Neural cell (in vitro differentiated cells): ENCODE measurements around the gene FXYD6.

ENCODE experiments used
- EP300 ChIP-seq: fragments of 450-650 bp; conservative IDR thresholded peaks from 2 replicates; pipeline ENCODE4 v1.6.1; 2014; ENCODE audit warnings: antibody characterized with exemption, mild to moderate bottlenecking, moderate library complexity; ENCODE audit not compliant: poor library complexity, severe bottlenecking
- EZH2 ChIP-seq: fragments of 200-600, 300-800 bp; shearing (Covaris generic), sonication (generic); IDR thresholded peaks from 2 replicates; pipeline ENCODE4 v1.6.1; 2014; ENCODE audit warnings: antibody characterized with exemption, low read length, borderline replicate concordance, mild to moderate bottlenecking; ENCODE audit not compliant: insufficient read depth, poor library complexity, severe bottlenecking
- POLR2AphosphoS5 ChIP-seq: IDR thresholded peaks from 2 replicates; pipeline ENCODE4 v1.6.1; 2012
- TF ChIP-seq, protein P1 (sequence below): fragments of 450-650 bp; IDR thresholded peaks from 2 replicates; pipeline ENCODE4 v1.5.1; 2014; ENCODE audit warnings: antibody characterized with exemption, mild to moderate bottlenecking, moderate library complexity; ENCODE audit not compliant: poor library complexity, severe bottlenecking
- TF ChIP-seq, protein P2 (sequence below): IDR thresholded peaks from 2 replicates; pipeline ENCODE4 v1.6.1; 2012; ENCODE audit warnings: borderline replicate concordance

DNA sequence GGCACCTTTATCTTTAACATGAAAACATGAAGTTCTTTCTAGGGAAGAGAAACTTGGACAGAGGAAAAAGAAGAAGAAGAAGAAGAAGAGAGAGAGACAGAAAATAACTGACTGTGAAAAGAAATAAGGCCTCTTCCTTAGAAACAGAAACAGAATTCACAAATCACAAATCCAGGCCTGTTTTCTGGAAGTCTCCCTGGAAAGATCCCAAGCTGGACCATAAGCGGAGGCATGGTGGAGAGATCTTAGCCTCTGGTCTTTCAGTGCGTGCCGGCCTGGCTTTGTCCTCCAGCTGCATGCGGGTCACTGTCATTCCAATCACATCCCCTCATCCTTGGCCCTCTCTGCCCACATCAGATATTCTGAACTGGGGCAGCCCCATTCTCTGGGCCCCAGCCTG, 6.9 kb downstream of the FXYD6 start:
- TF ChIP-seq POLR2AphosphoS5, result no peak
- TF ChIP-seq, protein P1, sequence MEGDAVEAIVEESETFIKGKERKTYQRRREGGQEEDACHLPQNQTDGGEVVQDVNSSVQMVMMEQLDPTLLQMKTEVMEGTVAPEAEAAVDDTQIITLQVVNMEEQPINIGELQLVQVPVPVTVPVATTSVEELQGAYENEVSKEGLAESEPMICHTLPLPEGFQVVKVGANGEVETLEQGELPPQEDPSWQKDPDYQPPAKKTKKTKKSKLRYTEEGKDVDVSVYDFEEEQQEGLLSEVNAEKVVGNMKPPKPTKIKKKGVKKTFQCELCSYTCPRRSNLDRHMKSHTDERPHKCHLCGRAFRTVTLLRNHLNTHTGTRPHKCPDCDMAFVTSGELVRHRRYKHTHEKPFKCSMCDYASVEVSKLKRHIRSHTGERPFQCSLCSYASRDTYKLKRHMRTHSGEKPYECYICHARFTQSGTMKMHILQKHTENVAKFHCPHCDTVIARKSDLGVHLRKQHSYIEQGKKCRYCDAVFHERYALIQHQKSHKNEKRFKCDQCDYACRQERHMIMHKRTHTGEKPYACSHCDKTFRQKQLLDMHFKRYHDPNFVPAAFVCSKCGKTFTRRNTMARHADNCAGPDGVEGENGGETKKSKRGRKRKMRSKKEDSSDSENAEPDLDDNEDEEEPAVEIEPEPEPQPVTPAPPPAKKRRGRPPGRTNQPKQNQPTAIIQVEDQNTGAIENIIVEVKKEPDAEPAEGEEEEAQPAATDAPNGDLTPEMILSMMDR, result no peak
- no peak for TF ChIP-seq EZH2
- TF ChIP-seq, protein P2, sequence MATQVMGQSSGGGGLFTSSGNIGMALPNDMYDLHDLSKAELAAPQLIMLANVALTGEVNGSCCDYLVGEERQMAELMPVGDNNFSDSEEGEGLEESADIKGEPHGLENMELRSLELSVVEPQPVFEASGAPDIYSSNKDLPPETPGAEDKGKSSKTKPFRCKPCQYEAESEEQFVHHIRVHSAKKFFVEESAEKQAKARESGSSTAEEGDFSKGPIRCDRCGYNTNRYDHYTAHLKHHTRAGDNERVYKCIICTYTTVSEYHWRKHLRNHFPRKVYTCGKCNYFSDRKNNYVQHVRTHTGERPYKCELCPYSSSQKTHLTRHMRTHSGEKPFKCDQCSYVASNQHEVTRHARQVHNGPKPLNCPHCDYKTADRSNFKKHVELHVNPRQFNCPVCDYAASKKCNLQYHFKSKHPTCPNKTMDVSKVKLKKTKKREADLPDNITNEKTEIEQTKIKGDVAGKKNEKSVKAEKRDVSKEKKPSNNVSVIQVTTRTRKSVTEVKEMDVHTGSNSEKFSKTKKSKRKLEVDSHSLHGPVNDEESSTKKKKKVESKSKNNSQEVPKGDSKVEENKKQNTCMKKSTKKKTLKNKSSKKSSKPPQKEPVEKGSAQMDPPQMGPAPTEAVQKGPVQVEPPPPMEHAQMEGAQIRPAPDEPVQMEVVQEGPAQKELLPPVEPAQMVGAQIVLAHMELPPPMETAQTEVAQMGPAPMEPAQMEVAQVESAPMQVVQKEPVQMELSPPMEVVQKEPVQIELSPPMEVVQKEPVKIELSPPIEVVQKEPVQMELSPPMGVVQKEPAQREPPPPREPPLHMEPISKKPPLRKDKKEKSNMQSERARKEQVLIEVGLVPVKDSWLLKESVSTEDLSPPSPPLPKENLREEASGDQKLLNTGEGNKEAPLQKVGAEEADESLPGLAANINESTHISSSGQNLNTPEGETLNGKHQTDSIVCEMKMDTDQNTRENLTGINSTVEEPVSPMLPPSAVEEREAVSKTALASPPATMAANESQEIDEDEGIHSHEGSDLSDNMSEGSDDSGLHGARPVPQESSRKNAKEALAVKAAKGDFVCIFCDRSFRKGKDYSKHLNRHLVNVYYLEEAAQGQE, result no peak
- TF ChIP-seq EP300, result no peak
